COLO829 (cell line): ENCODE measurements around the gene RECQL5.
"Not testable (repeated sequence)": the region's sequence is repeated elsewhere in the genome, so short reads cannot be mapped to it uniquely, and the experiment has no call there.

Experiments
- DNase-seq: peaks from one replicate; pipeline ENCODE4 v3.0.0; 2012; ENCODE audit warnings: low spot score

Gene RECQL5

GRCh38 chr17:75647921-75648320 is 19.0 kb downstream of the RECQL5 start:
- DNase-seq: no peak

DNA sequence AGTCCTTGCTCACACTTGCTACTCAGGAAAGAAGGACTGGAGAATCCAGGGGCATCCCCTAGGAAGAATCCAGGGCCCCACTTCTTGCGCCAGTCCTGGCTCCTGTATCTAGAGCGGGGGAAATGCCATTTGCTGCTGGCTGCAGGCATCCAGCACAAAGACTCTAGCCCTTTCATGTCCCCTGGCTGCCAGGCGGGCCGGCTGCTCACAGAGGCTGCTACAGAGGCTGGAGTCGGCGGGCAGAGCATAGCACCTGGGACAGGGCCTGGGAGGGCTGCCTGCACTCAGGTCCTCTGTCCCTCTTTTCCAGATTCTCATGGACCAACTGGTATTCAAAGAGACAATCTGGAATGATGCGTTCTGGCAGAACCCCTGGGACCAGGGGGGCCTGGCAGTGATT is 19.9 kb downstream of the RECQL5 start:
- no peak for DNase-seq

DNA sequence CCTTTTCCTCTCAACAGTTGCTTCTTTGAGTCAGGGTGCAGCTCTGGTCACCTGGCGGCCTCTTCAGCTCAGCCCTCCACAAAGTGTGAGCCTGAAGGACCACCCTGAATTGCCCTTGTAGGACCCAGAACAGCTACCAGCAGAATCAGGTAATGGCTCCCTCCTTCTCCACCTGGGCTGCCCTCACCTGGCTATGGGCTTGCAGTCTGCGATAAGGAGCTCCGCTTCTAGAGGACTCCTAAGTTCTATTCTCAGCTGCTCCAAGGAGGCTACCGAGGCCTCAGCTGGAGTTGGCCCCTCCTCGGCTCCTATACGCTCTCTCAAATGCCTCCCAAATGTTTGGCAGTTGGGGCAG is 20.3 kb downstream of the RECQL5 start:
- no peak for DNase-seq

DNA sequence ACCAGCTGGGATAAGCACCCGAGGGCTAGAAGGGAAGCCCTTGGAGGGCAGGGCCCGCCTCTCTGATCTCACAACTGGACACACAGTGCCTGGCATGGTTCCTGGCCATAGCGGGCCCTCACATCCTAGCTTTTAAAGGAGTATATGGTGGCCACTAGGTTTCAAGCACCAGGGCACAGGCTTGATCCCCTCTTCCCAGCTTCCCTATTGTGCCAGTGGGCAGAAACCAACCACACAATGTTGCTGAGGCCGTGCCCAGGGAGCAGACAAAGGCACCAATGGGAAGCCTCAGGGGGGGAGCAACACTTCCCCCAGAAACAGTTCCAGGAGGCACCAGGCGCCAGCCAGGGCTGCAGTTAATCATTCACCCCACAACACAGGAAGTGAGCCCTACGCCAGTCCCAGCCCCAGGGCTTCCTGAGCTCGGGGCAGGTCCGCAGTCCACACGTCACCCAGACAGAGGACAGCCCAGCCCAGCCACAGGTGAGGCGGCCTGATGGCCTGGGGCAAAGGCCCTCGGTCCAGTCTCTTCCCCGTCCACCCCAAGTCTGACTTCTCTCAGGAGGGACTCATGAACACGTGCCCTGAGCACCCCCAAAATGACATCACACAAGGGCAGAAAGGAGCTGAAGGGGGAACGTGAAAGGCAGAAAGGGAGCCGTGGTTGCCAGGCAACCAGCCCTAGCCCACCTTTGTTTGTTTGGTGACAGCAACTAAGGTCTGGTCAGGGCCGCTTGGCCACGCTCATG is 20.9 kb downstream of the RECQL5 start:
- no peak for DNase-seq

DNA sequence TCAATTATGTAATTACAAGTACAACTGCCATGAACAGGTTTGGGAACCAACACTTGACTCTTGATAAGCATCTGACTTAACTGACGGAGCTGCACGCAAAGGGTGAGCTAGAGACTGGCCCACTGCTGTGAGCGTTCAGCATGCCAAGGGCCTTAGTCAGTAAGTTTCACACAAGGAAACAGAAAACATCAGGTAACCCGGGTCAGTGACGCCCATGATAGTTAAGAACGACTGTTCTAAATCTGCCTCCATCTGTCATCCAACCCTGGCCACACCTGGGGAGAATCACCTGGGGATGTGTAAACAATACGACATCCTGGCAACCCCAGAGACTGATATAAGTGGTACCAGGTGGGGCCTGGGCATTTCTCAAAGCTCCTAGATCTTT is 21.5 kb downstream of the RECQL5 start:
- DNase-seq: no peak

DNA sequence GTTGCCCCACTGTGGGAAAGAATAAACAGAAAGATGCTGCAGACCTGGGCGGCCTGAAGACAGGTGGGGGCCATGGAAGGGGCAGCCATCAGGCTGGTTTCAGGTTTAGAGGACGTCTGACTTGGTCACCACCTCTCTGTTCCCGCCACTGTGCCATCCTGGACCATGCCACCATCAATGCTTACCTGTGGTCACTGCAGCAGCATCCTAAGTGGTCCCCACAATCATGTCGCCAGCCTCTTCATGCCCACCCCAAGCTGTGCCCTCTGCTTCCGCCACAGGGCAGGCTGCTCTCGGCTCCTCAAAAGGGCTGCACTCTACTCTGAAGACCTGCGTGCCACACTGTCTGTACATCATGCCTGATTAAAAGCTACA is 23.3 kb downstream of the RECQL5 start:
- DNase-seq: no peak

- no peak for DNase-seq
These were observed 23.9 kb downstream of the RECQL5 start for GRCh38 chr17:75642784-75643642.

- no peak for DNase-seq
These were observed 24.7 kb downstream of the RECQL5 start for GRCh38 chr17:75642182-75642783.

GRCh38 chr17:75641343-75641742 is 25.6 kb downstream of the RECQL5 start:
- DNase-seq: no peak

DNA sequence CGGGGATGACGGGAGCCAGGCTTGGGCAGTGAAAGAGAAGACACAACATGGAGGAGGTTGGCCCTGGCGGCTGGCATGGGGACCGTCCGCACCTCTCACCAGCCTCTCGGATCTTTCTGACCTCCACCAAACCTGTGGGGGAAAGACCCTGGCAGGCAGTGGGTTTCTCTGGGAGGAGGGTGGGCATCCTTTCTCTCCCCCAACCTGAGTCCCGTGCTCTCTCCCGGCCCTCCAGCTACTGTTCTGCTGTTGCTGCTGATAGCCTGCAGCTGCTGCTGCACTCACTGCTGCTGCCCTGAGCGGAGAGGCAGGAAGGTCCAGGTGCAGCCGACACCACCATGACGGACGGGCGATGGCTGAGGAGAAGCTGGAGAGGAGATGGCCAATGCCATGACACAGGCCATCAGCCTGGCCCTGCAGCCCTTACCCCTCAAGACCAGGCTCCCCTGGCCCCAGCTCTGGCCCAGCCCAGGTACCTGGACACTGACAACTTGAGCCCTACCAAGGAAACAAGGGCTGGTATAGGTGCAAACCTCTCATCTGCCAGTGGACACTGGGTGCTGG is 26.3 kb downstream of the RECQL5 start:
- DNase-seq: no peak

- DNase-seq: no peak
These were observed 27.0 kb downstream of the RECQL5 start for GRCh38 chr17:75639771-75640555.

DNA sequence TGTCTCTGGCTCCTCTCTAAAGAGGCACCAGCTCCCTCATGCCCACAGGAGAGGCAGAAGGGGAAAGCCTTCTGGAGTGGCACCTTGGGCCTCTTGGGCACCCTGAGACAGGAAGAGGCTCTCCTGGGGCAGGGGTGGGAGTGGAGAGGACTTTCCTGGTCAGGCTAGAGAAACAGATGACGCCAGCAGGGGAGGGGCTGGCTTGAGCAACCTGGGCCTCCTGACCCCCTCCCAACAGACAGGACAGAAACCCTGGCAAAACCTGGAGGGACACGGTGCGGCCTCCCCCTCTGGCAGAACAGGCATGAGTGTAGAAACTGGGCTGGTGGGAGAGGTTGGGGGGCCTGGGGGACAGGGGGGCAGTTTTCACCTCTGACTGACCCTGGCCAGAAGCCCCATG is 27.6 kb downstream of the RECQL5 start:
- no peak for DNase-seq

DNA sequence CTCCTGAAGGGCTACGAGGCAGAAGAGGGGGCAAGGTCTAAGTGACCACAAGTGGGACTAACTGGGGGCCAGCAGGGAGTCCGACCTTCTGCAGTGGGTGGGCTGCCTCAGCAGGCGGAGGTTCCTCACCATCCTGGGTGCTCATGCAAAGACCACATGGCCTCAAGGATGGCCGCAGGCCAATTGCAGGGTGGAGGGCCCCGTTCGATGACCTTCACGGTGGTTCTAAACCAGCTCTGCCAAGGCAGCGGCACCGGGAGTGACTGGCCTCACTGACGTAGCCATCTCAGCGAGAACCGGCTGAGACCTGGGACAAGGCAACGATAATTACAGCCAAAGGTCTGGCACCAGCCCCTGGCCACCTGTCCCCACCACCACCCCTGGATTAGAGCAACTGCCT is 28.1 kb downstream of the RECQL5 start:
- no peak for DNase-seq

- not testable (repeated sequence) for DNase-seq
These were observed 28.9 kb downstream of the RECQL5 start for GRCh38 chr17:75638039-75638438.

DNA sequence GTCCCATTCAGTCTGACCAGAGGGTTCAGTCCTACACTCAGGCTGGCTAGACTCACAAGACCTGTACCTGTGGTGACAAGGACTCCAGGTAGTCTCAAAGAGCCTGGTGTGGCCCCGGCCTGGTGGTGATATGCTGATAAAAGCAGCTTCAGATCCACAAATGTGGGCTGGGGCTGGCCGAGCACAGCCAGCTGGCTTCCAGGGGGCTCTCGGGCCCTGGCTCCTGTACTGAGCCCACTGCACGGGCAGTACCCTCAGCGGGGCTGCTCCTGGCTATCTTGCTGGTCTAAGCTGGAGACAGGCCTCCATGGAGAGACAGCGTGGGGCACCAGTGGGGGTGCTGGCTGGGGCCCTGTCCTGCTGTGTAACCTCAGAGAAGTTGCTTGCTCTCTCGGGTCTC is 29.4 kb downstream of the RECQL5 start:
- no peak for DNase-seq

DNA sequence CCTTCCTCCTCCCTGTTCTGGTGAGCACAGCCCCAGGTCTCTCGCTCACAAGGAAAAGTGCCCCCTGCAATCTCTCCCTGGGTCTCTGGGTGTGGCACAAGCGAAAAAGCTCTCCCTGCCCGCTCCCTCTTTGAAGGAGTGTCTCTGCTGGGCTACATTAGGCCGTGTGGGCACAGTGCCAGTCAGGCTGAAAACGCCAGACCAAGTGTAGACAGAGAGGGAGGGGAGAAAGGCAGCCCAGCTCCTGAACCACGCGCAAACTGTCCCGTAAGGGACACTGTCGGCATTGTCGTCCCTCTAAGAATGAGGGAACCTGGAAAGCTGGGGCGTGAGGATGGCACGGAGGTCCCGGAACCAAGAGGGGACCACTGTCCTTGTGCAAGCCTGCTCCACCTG is 29.8 kb downstream of the RECQL5 start:
- no peak for DNase-seq

- no peak for DNase-seq
These were observed 30.4 kb downstream of the RECQL5 start for GRCh38 chr17:75636381-75637142.

DNA sequence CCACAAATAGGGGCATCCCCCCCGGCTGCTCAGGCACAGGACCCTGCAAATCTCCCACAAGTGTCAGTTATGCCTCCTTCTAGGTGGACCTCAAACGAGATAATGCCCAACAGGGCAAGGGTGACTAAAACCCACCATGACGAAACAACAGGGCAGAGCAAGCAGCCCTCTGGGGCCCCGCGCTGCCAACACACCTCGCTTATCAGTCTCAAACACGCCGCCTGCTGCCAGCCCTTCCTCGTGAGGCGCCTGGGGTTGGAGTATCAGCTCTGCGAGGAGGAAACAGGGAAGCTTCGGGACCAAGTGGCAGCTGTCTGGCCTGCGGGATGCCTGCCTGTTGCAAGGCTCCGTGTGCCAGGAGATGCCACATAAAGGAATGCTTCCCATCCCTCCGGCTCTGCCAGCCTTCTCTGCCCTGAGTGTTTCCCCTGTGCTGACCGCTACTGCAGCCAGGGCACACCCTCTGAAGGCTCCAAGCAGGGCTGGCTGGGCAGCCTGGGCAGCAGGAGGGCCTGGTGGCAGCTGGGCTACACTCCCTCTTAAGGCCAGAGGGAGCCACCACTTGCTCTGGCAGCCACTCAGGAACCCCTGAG is 31.2 kb downstream of the RECQL5 start:
- no peak for DNase-seq

DNA sequence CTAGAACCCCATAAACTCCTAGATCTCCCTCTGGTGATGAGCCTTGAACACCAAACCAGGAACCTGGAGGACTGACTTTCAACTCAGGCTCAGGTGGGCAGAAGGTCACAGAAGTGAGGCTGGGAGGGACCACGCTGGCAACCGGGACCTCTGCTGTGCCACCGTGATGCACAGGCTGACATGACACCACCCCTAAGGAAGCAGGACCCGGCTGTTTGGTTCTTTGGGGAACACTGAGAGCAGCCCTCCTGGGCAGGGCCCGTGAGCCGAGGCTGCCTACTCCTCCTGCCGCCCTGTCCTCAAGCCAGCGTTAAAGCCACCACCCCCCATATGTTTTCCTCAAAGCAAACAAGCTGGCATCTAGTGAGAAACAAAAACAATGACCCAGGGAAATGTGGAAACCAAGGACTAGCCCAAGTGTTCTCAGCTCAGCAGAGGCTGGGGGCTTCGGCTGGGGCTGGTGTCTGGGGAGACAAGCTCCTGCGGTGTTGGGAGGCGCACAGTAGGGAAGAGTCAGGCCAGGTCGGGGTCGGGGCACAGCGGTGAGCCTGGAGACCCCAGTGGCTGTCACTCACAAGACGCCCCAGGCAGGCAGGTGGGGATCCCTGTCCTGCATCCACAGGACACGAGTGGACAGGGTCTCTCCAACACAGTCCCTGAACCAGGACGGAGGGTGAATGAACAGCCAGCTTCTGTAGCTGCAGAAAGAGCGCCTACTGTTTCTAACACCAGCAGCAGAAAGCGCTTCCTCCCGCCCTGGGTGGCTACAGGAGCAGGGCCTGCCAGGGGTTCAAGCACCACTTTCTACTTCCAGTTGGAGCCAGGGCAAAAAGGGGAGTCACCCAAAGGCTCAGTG is 32.0 kb downstream of the RECQL5 start:
- DNase-seq: no peak

- no peak for DNase-seq
These were observed 32.6 kb downstream of the RECQL5 start for GRCh38 chr17:75634376-75634740.
